ENCODE results near the gene CLMN. TPM values are rescaled to one million over a fixed set of nuclear protein-coding genes. Genes with fewer than 3 reads are reported as not detected.
A peak's percentile ranks its signal among the peaks of the same experiment; 100 is the strongest.

CLMN gene
- total and polyA plus RNA-seq, 9 of the 15 experiments (the other 6 are each of a cell fraction or from before 2014, with no cell fraction given), result 0.01 to 0.18 (median 0.07) TPM; not detected in 4

- TF ChIP-seq KDM1A (IDR thresholded peaks at IDR 0.05), result peak; percentile 16 to 28; a peak in 2 of 4 replicates
- 0 out of 2 replicates have a peak, but pooled peaks have one; percentile 9 for TF ChIP-seq JUND (IDR thresholded peaks at IDR 0.05; ENCODE audit: borderline replicate concordance, low read depth, low read length)
- peak; percentile 52; the same call in 1 of the 3 replicates for TF ChIP-seq JUND (tag; IDR thresholded peaks at IDR 0.05; ENCODE audit: borderline replicate concordance, low read depth, low read length)
- TF ChIP-seq BCOR (IDR thresholded peaks at IDR 0.05), result peak; percentile 57; the same call in 1 of the 2 replicates
- TF ChIP-seq ETS2 (tag; IDR thresholded peaks at IDR 0.05; ENCODE audit: borderline replicate concordance, poor library complexity, severe bottlenecking), result no peak
- no peak for TF ChIP-seq DIDO1 (tag; IDR thresholded peaks at IDR 0.05; ENCODE audit: low read depth)
- no peak for TF ChIP-seq MYC (IDR thresholded peaks at IDR 0.05; ENCODE audit: low read depth, low read length)
- TF ChIP-seq MYC (CRISPR knock-in tag; IDR thresholded peaks at IDR 0.05; ENCODE audit: borderline replicate concordance, low read depth), result no peak
- no peak for TF ChIP-seq GTF2A2 (tag; IDR thresholded peaks at IDR 0.05)
- TF ChIP-seq RBM22 (IDR thresholded peaks at IDR 0.05; ENCODE audit: low read depth, low read length, poor library complexity, severe bottlenecking), result no peak
- TF ChIP-seq ZNF76 (CRISPR knock-in tag; IDR thresholded peaks at IDR 0.05; ENCODE audit: borderline replicate concordance), result no peak
- no peak for TF ChIP-seq CC2D1A (IDR thresholded peaks at IDR 0.05)
- TF ChIP-seq EZH2 (IDR thresholded peaks at IDR 0.05; ENCODE audit: borderline replicate concordance, low read depth, low read length), result no peak
- TF ChIP-seq ZNF830 (CRISPR knock-in tag; IDR thresholded peaks at IDR 0.05), result no peak
- TF ChIP-seq THRA (IDR thresholded peaks at IDR 0.05), result peak; percentile 42; the same call in 1 of the 2 replicates
- no peak for TF ChIP-seq ARID1B (IDR thresholded peaks at IDR 0.05)
These were observed 27.7 kb downstream of the CLMN start (continued) for GRCh38 chr14:95291859-95292542.

Data from K562 (cell line).